G401.6 (cell line): ENCODE results near the gene CRHR1.
"Not testable (repeated sequence)": the region's sequence is repeated elsewhere in the genome, so short reads cannot be mapped to it uniquely, and the experiment has no call there.

Experiments
- FAIRE-seq: peaks from 2 replicates; lab custom pipeline; 2012; peaks lifted over from hg19 to GRCh38; lab: Jason Lieb, UNC

Gene CRHR1

GRCh38 chr17:45846223-45846622 lies 62.1 kb downstream of the CRHR1 start:
- FAIRE-seq, result no peak

GRCh38 chr17:45846646-45847045 lies 62.5 kb downstream of the CRHR1 start:
- no peak for FAIRE-seq

- no peak for FAIRE-seq
Observed at GRCh38 chr17:45847101-45847500, 63.0 kb downstream of the CRHR1 start.

GRCh38 chr17:45847747-45848146 lies 63.6 kb downstream of the CRHR1 start:
- FAIRE-seq, result no peak

- no peak for FAIRE-seq
Observed at GRCh38 chr17:45848405-45848804, 64.3 kb downstream of the CRHR1 start.

GRCh38 chr17:45848868-45849535 lies 64.9 kb downstream of the CRHR1 start:
- no peak for FAIRE-seq

GRCh38 chr17:45849536-45849990 lies 65.4 kb downstream of the CRHR1 start:
- FAIRE-seq, result no peak

- FAIRE-seq, result no peak
Observed at GRCh38 chr17:45850011-45850410, 65.9 kb downstream of the CRHR1 start.

- FAIRE-seq, result no peak
Observed at GRCh38 chr17:45850468-45850867, 66.3 kb downstream of the CRHR1 start.

- FAIRE-seq, result no peak
Observed at GRCh38 chr17:45851022-45851421, 66.9 kb downstream of the CRHR1 start.

- no peak for FAIRE-seq
Observed at GRCh38 chr17:45851464-45851863, 67.3 kb downstream of the CRHR1 start.

GRCh38 chr17:45851873-45852272 lies 67.8 kb downstream of the CRHR1 start:
- FAIRE-seq, result no peak

GRCh38 chr17:45852535-45853297 lies 68.6 kb downstream of the CRHR1 start:
- peak; percentile 66 for FAIRE-seq

- FAIRE-seq, result no peak
Observed at GRCh38 chr17:45854209-45854608, 70.1 kb downstream of the CRHR1 start.

GRCh38 chr17:45855691-45856336 lies 71.7 kb downstream of the CRHR1 start:
- FAIRE-seq, result no peak

- FAIRE-seq, result no peak
Observed at GRCh38 chr17:45857977-45858708, 74.0 kb downstream of the CRHR1 start.

- FAIRE-seq, result no peak
Observed at GRCh38 chr17:45861165-45861564, 77.0 kb downstream of the CRHR1 start.

- not testable (repeated sequence) for FAIRE-seq
Observed at GRCh38 chr17:45862127-45862526, 78.0 kb downstream of the CRHR1 start.

GRCh38 chr17:45863857-45864654 lies 79.9 kb downstream of the CRHR1 start:
- no peak for FAIRE-seq

GRCh38 chr17:45867171-45867570 lies 83.1 kb downstream of the CRHR1 start:
- no peak for FAIRE-seq

GRCh38 chr17:45867702-45868101 lies 83.6 kb downstream of the CRHR1 start:
- FAIRE-seq, result no peak

GRCh38 chr17:45868276-45868675 lies 84.2 kb downstream of the CRHR1 start:
- no peak for FAIRE-seq
